SK-N-SH treated with all-trans-retinoic acid at 6 μM for 48 hours (cell line): ENCODE measurements around the gene CCDC87.

Experiments
- ATAC-seq: fragments of 200-7000 bp; cut with Tn5 transposase; 3 replicates; pipeline ENCODE4 v1.9.1; 2020; ENCODE audit warnings: mild to moderate bottlenecking, moderate library complexity
- ARNTL ChIP-seq: fragments of 450-650 bp; formaldehyde crosslinking; IDR thresholded peaks from 2 replicates; pipeline ENCODE4 v1.5.0; 2020; ENCODE audit warnings: low read depth, mild to moderate bottlenecking, moderate library complexity, borderline replicate concordance
- CSDC2 ChIP-seq: fragments of 250-450 bp; sonication (Bioruptor Pico); IDR thresholded peaks from 2 replicates; pipeline ENCODE4 v1.5.0; 2020; ENCODE audit warnings: mild to moderate bottlenecking, moderate library complexity
- GLIS3 ChIP-seq: fragments of 250-450 bp; sonication (Bioruptor Pico); IDR thresholded peaks from 2 replicates; pipeline ENCODE4 v1.5.0; 2020; ENCODE audit warnings: mild to moderate bottlenecking, moderate library complexity
- ISL1 ChIP-seq: fragments of 250-450 bp; sonication (Bioruptor Pico); IDR thresholded peaks from 2 replicates; pipeline ENCODE4 v2.1.2; 2022; ENCODE audit warnings: mild to moderate bottlenecking, moderate library complexity
- OSR1 ChIP-seq: fragments of 250-450 bp; sonication (Bioruptor Pico); IDR thresholded peaks from 2 replicates; pipeline ENCODE4 v1.8.0; 2022; ENCODE audit warnings: moderate library complexity, mild to moderate bottlenecking, inconsistent platforms
- POU6F1 ChIP-seq: fragments of 250-450 bp; sonication (Bioruptor Pico); IDR thresholded peaks from 2 replicates; pipeline ENCODE4 v1.8.0; 2021; ENCODE audit warnings: low read depth, mild to moderate bottlenecking, moderate library complexity, borderline replicate concordance
- PPARA ChIP-seq: fragments of 250-450 bp; sonication (Bioruptor Pico); IDR thresholded peaks from 2 replicates; pipeline ENCODE4 v1.5.0; 2020; ENCODE audit warnings: mild to moderate bottlenecking, borderline replicate concordance
- SNAI2 ChIP-seq: fragments of 250-450 bp; sonication (Bioruptor Pico); IDR thresholded peaks from 2 replicates; pipeline ENCODE4 v1.5.0; 2020; ENCODE audit warnings: mild to moderate bottlenecking, moderate library complexity
- TCF4 ChIP-seq: fragments of 250-450 bp; sonication (Bioruptor Pico); IDR thresholded peaks from 2 replicates; pipeline ENCODE4 v1.8.0; 2021; ENCODE audit warnings: mild to moderate bottlenecking, moderate library complexity, borderline replicate concordance
- TOX ChIP-seq: fragments of 250-450 bp; sonication (Bioruptor Pico); IDR thresholded peaks from 2 replicates; pipeline ENCODE4 v1.8.0; 2021; ENCODE audit warnings: mild to moderate bottlenecking, moderate library complexity, borderline replicate concordance
- TSHZ2 ChIP-seq: fragments of 250-450 bp; sonication (Bioruptor Pico); IDR thresholded peaks from 2 replicates; pipeline ENCODE4 v1.5.0; 2020; ENCODE audit warnings: mild to moderate bottlenecking, moderate library complexity
- ZC3H10 ChIP-seq: fragments of 250-450 bp; sonication (Bioruptor Pico); IDR thresholded peaks from 2 replicates; pipeline ENCODE4 v1.5.1; 2021; ENCODE audit warnings: mild to moderate bottlenecking, moderate library complexity
- ZFP3 ChIP-seq: fragments of 250-450 bp; sonication (Bioruptor Pico); IDR thresholded peaks from 2 replicates; pipeline ENCODE4 v1.5.0; 2020; ENCODE audit warnings: mild to moderate bottlenecking, moderate library complexity
- ZFP30 ChIP-seq: fragments of 450-650 bp; formaldehyde crosslinking; IDR thresholded peaks from 2 replicates; pipeline ENCODE4 v1.5.0; 2022; ENCODE audit warnings: mild to moderate bottlenecking, moderate library complexity
- ZNF565 ChIP-seq: fragments of 450-650 bp; formaldehyde crosslinking; conservative IDR thresholded peaks from 2 replicates; pipeline ENCODE4 v1.5.0; 2020; ENCODE audit warnings: low read depth, mild to moderate bottlenecking, moderate library complexity
- ZNF70 ChIP-seq: fragments of 450-650 bp; formaldehyde crosslinking; IDR thresholded peaks from 2 replicates; pipeline ENCODE4 v1.5.0; 2020; ENCODE audit warnings: mild to moderate bottlenecking, moderate library complexity
- ZNF8 ChIP-seq: fragments of 450-650 bp; formaldehyde crosslinking; IDR thresholded peaks from 2 replicates; pipeline ENCODE4 v1.5.0; 2020; ENCODE audit warnings: mild to moderate bottlenecking, moderate library complexity
- TF ChIP-seq, protein P1 (sequence below): fragments of 250-450 bp; sonication (Bioruptor Pico); IDR thresholded peaks from 2 replicates; pipeline ENCODE4 v1.8.0; 2020; ENCODE audit warnings: mild to moderate bottlenecking, moderate library complexity, borderline replicate concordance
- TF ChIP-seq, protein P2 (sequence below): fragments of 250-450 bp; sonication (Bioruptor Pico); IDR thresholded peaks from 2 replicates; pipeline ENCODE4 v1.5.1; 2020; ENCODE audit warnings: low read depth, mild to moderate bottlenecking, moderate library complexity

CCDC87 gene

DNA sequence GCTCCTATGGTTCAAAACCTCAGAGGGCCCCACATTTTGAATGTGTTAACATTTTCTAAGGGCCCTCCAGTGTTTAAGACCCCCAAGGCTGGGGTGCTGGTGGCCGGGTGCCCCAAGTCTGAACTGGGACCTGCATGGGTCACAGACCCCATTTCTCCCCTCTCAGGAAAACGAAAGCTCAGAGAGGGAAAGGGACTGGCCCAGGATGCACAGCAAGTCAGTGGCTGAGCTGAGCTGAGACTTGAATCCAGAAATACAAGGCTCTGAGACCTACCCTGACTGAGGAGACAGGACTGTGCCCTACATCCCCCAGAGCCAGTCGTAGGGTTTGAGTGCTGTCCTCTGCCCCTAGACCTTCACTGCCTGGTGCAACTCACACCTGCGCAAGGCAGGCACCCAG, 42.0 kb downstream of the CCDC87 start:
- TF ChIP-seq, protein P1, sequence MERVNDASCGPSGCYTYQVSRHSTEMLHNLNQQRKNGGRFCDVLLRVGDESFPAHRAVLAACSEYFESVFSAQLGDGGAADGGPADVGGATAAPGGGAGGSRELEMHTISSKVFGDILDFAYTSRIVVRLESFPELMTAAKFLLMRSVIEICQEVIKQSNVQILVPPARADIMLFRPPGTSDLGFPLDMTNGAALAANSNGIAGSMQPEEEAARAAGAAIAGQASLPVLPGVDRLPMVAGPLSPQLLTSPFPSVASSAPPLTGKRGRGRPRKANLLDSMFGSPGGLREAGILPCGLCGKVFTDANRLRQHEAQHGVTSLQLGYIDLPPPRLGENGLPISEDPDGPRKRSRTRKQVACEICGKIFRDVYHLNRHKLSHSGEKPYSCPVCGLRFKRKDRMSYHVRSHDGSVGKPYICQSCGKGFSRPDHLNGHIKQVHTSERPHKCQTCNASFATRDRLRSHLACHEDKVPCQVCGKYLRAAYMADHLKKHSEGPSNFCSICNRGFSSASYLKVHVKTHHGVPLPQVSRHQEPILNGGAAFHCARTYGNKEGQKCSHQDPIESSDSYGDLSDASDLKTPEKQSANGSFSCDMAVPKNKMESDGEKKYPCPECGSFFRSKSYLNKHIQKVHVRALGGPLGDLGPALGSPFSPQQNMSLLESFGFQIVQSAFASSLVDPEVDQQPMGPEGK = no peak
- TF ChIP-seq GLIS3 = no peak
- no peak for TF ChIP-seq TSHZ2
- TF ChIP-seq TCF4 (CRISPR knock-in tag) = no peak
- TF ChIP-seq TOX (CRISPR knock-in tag) = no peak
- TF ChIP-seq POU6F1 (CRISPR knock-in tag) = no peak
- TF ChIP-seq ZNF8 = no peak
- TF ChIP-seq PPARA (CRISPR knock-in tag) = no peak
- TF ChIP-seq ZNF565 = no peak
- TF ChIP-seq ZFP3 = no peak
- TF ChIP-seq CSDC2 (CRISPR knock-in tag) = no peak
- TF ChIP-seq SNAI2 = no peak
- TF ChIP-seq ARNTL (CRISPR knock-in tag) = no peak
- TF ChIP-seq, protein P2, sequence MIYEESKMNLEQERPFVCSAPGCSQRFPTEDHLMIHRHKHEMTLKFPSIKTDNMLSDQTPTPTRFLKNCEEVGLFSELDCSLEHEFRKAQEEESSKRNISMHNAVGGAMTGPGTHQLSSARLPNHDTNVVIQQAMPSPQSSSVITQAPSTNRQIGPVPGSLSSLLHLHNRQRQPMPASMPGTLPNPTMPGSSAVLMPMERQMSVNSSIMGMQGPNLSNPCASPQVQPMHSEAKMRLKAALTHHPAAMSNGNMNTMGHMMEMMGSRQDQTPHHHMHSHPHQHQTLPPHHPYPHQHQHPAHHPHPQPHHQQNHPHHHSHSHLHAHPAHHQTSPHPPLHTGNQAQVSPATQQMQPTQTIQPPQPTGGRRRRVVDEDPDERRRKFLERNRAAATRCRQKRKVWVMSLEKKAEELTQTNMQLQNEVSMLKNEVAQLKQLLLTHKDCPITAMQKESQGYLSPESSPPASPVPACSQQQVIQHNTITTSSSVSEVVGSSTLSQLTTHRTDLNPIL (CRISPR knock-in tag) = no peak
- ATAC-seq = no peak

GRCh38 chr11:66549696-66550095, 43.2 kb downstream of the CCDC87 start:
- no peak for TF ChIP-seq ZFP3
- TF ChIP-seq TOX (CRISPR knock-in tag) = no peak
- no peak for TF ChIP-seq OSR1
- no peak for TF ChIP-seq ISL1 (CRISPR knock-in tag)
- TF ChIP-seq CSDC2 (CRISPR knock-in tag) = no peak
- no peak for ATAC-seq

GRCh38 chr11:66548774-66549630, 43.9 kb downstream of the CCDC87 start:
- TF ChIP-seq ZFP3 = no peak
- no peak for TF ChIP-seq ZFP30 (CRISPR knock-in tag)
- TF ChIP-seq, protein P2 (CRISPR knock-in tag) = no peak
- TF ChIP-seq, protein P1 = no peak
- TF ChIP-seq ZC3H10 (CRISPR knock-in tag) = no peak
- no peak for TF ChIP-seq ZNF70 (CRISPR knock-in tag)
- no peak for TF ChIP-seq ISL1 (CRISPR knock-in tag)
- TF ChIP-seq TOX (CRISPR knock-in tag) = no peak
- TF ChIP-seq PPARA (CRISPR knock-in tag) = no peak
- TF ChIP-seq ARNTL (CRISPR knock-in tag) = no peak
- no peak for TF ChIP-seq POU6F1 (CRISPR knock-in tag)
- no peak for TF ChIP-seq ZNF565
- no peak for TF ChIP-seq GLIS3
- no peak for TF ChIP-seq TSHZ2
- TF ChIP-seq, all 23 proteins: peak for 0
- ATAC-seq = no peak
